Activated naive CD8-positive, alpha-beta T cell treated with anti-CD3 and anti-CD28 coated beads, Interleukin-2, amount 50 U/mL, for 24 hours (primary cell): ENCODE measurements around the gene RNF130.

Experiments used
- ATAC-seq: fragments of 150-1000 bp; cut with Tn5 transposase; one replicate; pipeline ENCODE4 v1.10.0; 2021
- DNase-seq: peaks from one replicate; pipeline ENCODE4 v3.0.0; 2021
- H3K27ac Mint-ChIP-seq: one replicate; pipeline ENCODE4 v1.8.0; 2021; ENCODE audit warnings: mild to moderate bottlenecking, mixed read lengths
- H3K27me3 Mint-ChIP-seq: one replicate; pipeline ENCODE4 v1.8.0; 2021; ENCODE audit warnings: mixed read lengths
- H3K36me3 Mint-ChIP-seq: one replicate; pipeline ENCODE4 v1.8.0; 2021; ENCODE audit warnings: low read depth, mixed read lengths
- H3K4me1 Mint-ChIP-seq: one replicate; pipeline ENCODE4 v1.8.0; 2021; ENCODE audit warnings: mixed read lengths
- H3K4me3 Mint-ChIP-seq: one replicate; pipeline ENCODE4 v1.8.0; 2021; ENCODE audit warnings: mild to moderate bottlenecking, moderate library complexity, mixed read lengths
- H3K9me3 Mint-ChIP-seq: one replicate; pipeline ENCODE4 v1.8.0; 2021; ENCODE audit warnings: mixed read lengths

RNF130 gene

DNA sequence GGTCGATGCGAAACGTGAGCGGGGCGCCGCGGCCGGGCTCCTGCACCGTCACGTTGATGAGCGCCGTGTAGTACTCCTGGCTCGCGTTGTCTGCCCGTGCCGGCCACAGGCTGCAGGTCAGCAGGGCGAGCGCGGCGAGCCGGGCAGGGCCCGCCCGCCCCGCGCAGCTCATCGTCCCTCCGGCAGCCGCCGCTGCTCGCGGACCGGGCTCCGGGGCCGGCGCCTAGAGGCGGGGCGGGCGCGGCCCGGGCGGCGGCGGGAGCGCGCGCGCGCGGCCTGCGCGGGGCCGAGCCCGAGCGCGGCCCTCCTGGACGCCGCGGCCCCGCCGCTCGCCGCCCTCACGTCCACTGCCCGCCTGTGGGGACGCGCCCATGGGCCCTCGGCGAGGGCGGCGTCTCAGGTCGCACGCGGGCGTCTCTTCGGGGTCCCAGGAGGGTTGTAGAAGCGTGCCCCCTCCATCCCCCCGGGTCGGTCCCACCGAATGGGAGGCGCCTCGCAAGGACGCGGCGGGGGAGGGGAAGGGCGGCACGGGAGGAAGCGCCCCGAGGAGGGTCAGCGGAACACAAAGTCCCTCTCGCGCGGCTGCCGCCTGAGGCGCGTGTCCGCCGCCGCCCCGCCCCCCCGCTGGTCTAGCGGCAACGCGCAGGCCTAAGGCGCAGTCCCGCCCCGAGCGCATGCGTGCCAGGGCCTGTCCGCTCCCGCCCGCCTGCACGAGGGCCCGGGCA lies at the start of gene RNF130:
Gene RNF130, minus strand, starts transcription at position 229 of the 725 bp plus-strand sequence. Its CDS starts 57 bp downstream, at position 172.
- Mint-ChIP-seq H3K4me1 (peaks cover 25% of the 10 kb centered on the region), H3K4me3 (peak within 1 kb of the TSS; percentile 84)

GRCh38 chr5:180120237-180121101 lies 48.9 kb upstream of the RNF130 start:
- H3K36me3 Mint-ChIP-seq, result no peaks in the 10 kb centered on the region
- no peaks in the 10 kb centered on the region for H3K9me3 Mint-ChIP-seq
- DNase-seq, result no peak
- H3K27ac Mint-ChIP-seq, result no peak overlapping the region
- ATAC-seq, result peak; percentile 29
- H3K27me3 Mint-ChIP-seq, result peaks cover 6% of the 10 kb centered on the region
- H3K4me1 Mint-ChIP-seq, result no peaks in the 10 kb centered on the region
- H3K4me3 Mint-ChIP-seq, result no peak overlapping the region

More for the DNA sequence above, at the start of gene RNF130:
- H3K27me3 Mint-ChIP-seq, result peaks cover 5% of the 10 kb centered on the region
- peak; percentile 80 for ATAC-seq
- DNase-seq, result peak; percentile 92
- peaks cover 3% of the 10 kb centered on the region for H3K9me3 Mint-ChIP-seq
- peaks cover 2% of the 10 kb centered on the region for H3K36me3 Mint-ChIP-seq
- peak within 1 kb of the TSS; percentile 51 for H3K27ac Mint-ChIP-seq

DNA sequence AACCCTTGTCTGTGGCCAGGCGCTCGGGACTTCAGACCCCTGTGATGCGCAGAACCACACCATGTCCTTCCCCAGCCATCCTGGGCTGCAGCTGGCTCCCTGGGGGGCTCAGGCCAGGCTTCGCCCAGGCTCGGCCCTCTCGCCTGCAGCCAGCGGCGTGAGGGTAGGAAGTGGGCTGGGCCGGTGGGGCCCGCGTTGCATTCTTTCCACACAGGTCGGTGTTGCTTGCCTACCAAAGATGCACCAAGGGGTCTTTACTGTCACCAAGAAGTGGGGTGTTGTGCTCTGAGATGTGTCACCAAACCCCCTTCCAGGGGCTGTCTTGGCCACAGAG lies 48.3 kb upstream of the RNF130 start:
- Mint-ChIP-seq H3K4me1 (no peaks in the 10 kb centered on the region), H3K4me3 (no peak overlapping the region), H3K27ac (no peak overlapping the region), H3K36me3 (no peaks in the 10 kb centered on the region), H3K27me3 (peaks cover 6% of the 10 kb centered on the region), H3K9me3 (no peaks in the 10 kb centered on the region)
- ATAC-seq, result no peak
- DNase-seq, result no peak

DNA sequence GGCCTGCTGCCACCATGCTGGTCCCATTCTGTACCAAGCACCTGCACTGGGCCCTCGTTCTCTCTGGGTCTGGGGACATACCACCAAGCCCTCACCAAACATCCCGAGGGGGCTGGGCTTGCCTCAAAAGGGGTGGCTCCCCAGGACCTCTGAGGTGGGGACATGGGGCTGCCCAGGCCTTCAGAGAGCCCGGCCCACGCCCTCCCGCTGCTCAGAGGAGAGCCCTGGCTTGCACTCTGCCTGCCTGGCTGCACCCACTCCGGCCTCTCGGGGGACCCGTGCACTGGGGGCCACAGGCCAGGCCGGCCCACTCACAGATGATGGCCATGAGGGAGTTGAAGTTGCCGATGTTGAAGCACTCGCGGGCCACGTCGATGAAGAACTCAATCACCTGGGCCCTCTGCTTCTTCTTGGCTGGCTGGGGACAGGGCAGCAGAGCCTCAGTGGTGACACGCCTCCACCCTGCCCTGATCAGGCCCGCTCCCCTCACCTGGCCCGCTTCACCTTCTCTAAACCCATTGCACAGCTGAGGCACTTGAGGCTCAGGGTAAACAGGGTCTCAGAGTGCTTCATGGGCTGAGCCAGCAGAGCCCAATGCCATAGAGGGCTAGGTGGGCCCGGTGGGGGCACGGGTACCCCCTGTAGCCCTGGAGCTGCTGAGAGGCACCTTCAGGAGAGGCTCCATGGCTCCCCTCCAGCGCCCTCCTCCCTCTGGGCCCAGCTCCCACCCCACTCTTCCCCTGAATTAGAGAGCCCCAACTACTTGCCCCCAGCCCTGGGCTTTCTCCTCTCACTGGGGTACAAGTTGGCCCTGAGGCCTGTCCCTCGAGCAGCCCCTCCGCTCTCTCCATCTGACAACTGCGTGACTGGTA lies 47.7 kb upstream of the RNF130 start:
- Mint-ChIP-seq H3K4me3 (no peak overlapping the region), H3K9me3 (no peaks in the 10 kb centered on the region), H3K4me1 (no peaks in the 10 kb centered on the region), H3K27ac (no peak overlapping the region), H3K27me3 (peaks cover 6% of the 10 kb centered on the region), H3K36me3 (no peaks in the 10 kb centered on the region)
- DNase-seq (no peak), ATAC-seq (no peak)

DNA sequence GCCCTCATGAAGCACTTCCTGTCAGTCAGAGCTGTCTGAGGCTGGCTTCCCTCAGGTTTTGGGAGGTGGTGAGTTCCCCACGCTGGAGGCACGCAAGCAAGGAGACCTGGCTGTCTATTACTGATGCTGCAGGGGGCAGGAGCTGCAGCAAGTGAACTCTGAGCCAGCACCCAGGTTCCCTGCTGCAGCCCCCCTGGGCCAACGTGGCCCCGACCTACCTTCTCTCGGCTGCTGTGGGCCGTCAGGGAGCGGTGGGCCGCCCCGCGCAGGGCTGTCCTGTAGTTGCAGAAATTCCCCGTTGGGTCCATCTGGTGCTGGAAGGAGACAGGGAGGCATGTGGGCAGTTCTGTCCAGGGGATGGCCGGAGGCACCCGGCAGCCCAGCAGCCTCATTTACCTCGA lies 46.8 kb upstream of the RNF130 start:
- H3K4me3 Mint-ChIP-seq, result no peak overlapping the region
- no peaks in the 10 kb centered on the region for H3K4me1 Mint-ChIP-seq
- no peaks in the 10 kb centered on the region for H3K36me3 Mint-ChIP-seq
- no peak for ATAC-seq
- peaks cover 6% of the 10 kb centered on the region for H3K27me3 Mint-ChIP-seq
- H3K27ac Mint-ChIP-seq, result no peak overlapping the region
- no peaks in the 10 kb centered on the region for H3K9me3 Mint-ChIP-seq
- no peak for DNase-seq

- Mint-ChIP-seq H3K36me3 (no peaks in the 10 kb centered on the region), H3K4me1 (no peaks in the 10 kb centered on the region), H3K9me3 (no peaks in the 10 kb centered on the region), H3K27me3 (peaks cover 2% of the 10 kb centered on the region), H3K27ac (no peak overlapping the region), H3K4me3 (no peak overlapping the region)
- ATAC-seq (no peak), DNase-seq (no peak)
Observed at GRCh38 chr5:180117000-180117725, 45.6 kb upstream of the RNF130 start.

DNA sequence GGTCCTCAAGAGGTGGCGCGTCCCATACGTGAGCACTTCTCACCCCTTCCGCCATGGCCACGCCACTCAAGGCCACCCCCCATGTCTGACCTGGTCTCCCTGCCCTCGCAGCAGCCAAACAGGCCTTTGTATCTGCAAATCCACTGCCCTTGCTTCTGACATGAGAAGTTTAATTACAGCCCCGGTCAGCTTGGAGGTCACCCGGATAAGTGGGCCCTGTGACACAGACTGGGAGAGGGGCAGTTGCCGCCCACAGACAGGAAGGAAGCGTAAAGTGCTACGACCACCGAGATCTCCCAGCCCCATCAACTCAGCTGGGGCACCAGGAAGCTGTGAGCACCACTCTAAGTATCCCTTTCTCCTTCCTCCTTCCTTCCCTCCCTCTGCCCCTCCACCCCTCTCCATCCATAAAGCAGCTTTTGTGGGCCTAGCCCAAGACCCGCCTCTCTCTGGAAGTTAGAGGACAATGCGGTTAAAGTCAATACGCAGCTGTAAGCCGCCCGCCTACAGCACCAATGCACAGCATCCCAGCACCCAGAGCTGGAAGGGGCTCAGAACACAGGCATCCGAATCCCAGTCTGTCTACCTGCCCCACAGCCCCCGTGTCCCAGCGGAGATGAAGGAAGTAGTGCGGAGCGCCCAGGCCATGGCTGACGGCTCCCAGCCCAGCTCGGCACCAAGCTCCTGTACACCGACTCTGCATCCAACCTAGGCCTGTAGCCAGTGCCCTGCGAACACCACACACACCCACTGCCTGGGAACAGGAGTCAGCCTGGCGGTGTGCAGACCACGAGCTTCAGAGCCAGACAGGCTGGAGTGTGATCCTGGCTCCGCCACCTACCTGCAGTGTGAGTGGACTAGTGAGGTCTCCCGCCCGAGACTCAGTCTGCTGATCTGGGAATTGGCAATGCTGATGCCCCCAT lies 44.8 kb upstream of the RNF130 start:
- H3K36me3 Mint-ChIP-seq, result no peaks in the 10 kb centered on the region
- no peak overlapping the region for H3K4me3 Mint-ChIP-seq
- no peaks in the 10 kb centered on the region for H3K27me3 Mint-ChIP-seq
- H3K27ac Mint-ChIP-seq, result no peak overlapping the region
- H3K9me3 Mint-ChIP-seq, result no peaks in the 10 kb centered on the region
- H3K4me1 Mint-ChIP-seq, result no peaks in the 10 kb centered on the region
- no peak for DNase-seq
- ATAC-seq, result no peak

- no peaks in the 10 kb centered on the region for H3K36me3 Mint-ChIP-seq
- ATAC-seq (no peak), DNase-seq (no peak)
- H3K4me3 Mint-ChIP-seq, result no peak overlapping the region
- H3K27me3 Mint-ChIP-seq, result no peaks in the 10 kb centered on the region
- no peaks in the 10 kb centered on the region for H3K4me1 Mint-ChIP-seq
- H3K27ac Mint-ChIP-seq, result no peak overlapping the region
- no peaks in the 10 kb centered on the region for H3K9me3 Mint-ChIP-seq
Observed at GRCh38 chr5:180115326-180116076, 43.9 kb upstream of the RNF130 start.

DNA sequence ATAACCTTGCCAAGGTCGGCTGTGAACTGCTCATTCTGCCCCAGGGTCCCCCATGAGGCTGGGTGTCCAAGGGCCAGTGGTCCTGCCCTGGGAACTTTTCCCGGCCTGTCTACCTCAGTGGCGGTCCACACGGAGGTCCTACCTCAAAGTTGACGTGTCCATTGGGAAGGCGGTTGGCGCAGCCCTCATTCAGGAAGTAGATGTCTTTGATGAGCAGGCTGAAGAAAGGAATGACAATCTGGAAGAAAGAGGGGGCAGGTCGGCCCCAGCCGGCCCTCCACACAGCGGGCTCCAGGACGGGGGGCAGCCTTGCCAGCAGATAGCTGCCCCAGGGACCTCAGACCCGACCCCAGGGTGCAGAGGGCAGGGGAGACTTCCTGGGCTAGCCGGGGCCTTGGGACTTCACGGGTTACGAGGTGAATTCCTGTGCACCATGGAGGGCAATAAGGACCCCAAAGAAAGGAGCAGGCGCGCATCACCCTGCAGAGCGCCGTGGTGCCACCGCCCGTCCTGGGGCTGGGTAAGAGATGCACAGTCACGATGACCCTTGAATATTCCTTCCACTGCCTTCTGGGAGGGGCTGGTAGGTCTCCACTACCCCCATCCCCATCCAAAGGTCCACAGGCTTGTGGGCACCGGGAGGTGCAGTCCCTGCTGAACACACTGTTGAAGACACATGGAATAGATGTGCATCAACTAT lies 42.9 kb upstream of the RNF130 start:
- ATAC-seq (no peak), DNase-seq (no peak)
- Mint-ChIP-seq H3K4me3 (no peak overlapping the region), H3K27ac (no peak overlapping the region), H3K27me3 (peaks cover 1% of the 10 kb centered on the region), H3K36me3 (no peaks in the 10 kb centered on the region), H3K9me3 (no peaks in the 10 kb centered on the region), H3K4me1 (no peaks in the 10 kb centered on the region)

GRCh38 chr5:180113660-180114303 lies 42.2 kb upstream of the RNF130 start:
- ATAC-seq (no peak), DNase-seq (no peak)
- H3K36me3 Mint-ChIP-seq, result no peaks in the 10 kb centered on the region
- H3K27ac Mint-ChIP-seq, result no peak overlapping the region
- no peaks in the 10 kb centered on the region for H3K4me1 Mint-ChIP-seq
- H3K9me3 Mint-ChIP-seq, result no peaks in the 10 kb centered on the region
- no peak overlapping the region for H3K4me3 Mint-ChIP-seq
- peaks cover 2% of the 10 kb centered on the region for H3K27me3 Mint-ChIP-seq

DNA sequence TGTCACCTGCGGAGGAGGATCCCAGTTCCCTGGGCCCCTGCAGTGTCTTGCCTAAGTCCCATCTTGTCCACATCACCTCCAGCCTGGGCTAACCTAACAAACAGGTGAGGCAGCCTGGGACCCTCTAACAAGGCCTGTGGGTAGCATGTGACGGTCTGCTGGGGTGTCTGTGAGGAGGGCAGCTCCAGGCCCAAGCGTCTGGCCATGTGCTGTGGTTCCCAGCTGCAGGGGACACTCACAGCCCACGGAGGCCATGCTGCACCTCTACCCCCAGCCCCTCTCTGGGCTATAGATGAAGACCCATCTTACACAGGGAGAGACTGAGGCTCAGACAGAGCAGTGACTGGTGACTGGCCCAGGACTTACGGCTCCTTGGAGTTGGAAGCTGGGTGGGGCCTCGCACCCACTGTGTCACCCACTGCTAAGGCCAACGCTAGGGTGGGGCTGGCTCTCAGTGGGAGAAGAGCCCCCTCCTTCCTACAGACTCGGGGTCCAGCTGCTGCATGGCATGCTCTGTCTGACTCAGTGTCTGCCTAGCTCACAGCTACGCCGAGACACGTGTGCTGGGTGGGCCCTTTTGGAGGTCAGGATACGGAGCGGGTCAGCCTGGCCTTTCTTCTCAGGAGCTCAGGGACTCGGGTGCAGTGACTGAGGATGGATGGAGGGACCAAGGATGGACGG lies 40.8 kb upstream of the RNF130 start:
- Mint-ChIP-seq H3K4me1 (no peaks in the 10 kb centered on the region), H3K36me3 (peaks cover 2% of the 10 kb centered on the region), H3K4me3 (no peak overlapping the region), H3K27ac (no peak overlapping the region), H3K27me3 (peaks cover 2% of the 10 kb centered on the region), H3K9me3 (peaks cover 10% of the 10 kb centered on the region)
- ATAC-seq (peak; percentile 21), DNase-seq (no peak)
